ENCODE measurements around the gene CEP295NL.

DNA sequence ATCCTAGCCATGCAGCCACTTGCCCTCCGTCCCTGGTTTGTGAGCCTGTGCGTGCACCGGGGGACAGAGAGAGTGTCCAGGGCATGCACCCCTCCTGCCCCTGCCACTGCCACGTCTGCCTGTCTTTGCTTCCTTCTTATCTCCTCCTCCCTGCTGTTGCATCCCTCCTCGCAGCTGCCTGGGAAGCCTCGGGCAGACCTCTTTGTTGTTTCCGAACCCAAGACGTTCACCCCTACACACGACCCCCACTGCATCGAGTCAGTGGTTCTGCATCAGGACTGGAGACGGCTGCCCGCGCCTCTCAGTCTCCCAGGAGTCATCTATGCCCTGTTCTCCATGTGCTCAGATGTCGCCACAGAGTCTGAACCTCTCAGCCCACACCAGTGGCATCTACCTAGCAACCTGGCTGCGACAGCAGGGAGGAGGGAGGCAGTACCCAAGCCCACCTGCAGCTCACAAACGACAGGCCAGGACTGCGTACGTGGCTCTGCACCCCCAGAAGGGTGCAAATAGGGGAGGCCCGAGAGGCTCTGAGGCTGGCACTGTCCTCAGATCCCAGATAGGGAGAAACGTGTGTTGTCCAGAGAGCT, 17.0 kb upstream of the CEP295NL start:
- no peak for TF ChIP-seq SP1 (IDR thresholded peaks at IDR 0.05)
- no peak for TF ChIP-seq FOXM1 (IDR thresholded peaks at IDR 0.05; ENCODE audit: borderline replicate concordance)
- TF ChIP-seq FOXA1 (IDR thresholded peaks at IDR 0.05): no peak
- TF ChIP-seq BHLHE40 (IDR thresholded peaks at IDR 0.05; ENCODE audit: borderline replicate concordance): no peak
- no peak for TF ChIP-seq ARNT (IDR thresholded peaks at IDR 0.05)
- TF ChIP-seq FOXK2 (IDR thresholded peaks at IDR 0.05): no peak
- TF ChIP-seq TARDBP (IDR thresholded peaks at IDR 0.05): no peak
- no peak for TF ChIP-seq ZNF384 (IDR thresholded peaks at IDR 0.05)
- TF ChIP-seq SUZ12 (IDR thresholded peaks at IDR 0.05): no peak
- no peak for TF ChIP-seq HDGF (IDR thresholded peaks at IDR 0.05; ENCODE audit: borderline replicate concordance)
- TF ChIP-seq CTBP1 (IDR thresholded peaks at IDR 0.05; ENCODE audit: borderline replicate concordance): no peak
- no peak for TF ChIP-seq L3MBTL2 (conservative IDR thresholded peaks at IDR 0.05)
- TF ChIP-seq NFRKB (IDR thresholded peaks at IDR 0.05): no peak
